ENCODE data around the gene TOB1.
A peak's percentile ranks its signal among the peaks of the same experiment; 100 is the strongest.
"Not testable (repeated sequence)": the region's sequence is repeated elsewhere in the genome, so short reads cannot be mapped to it uniquely, and the experiment has no call there.

TOB1 gene

GRCh38 chr17:50877838-50878237, 11.7 kb upstream of the TOB1 start:
- Histone ChIP-seq H3K9me3 (ENCODE audit: control insufficient read depth, low read length) (peaks cover 2% of the 10 kb centered on the region), H3K36me3 (ENCODE audit: control insufficient read depth, insufficient read depth, low read length, severe bottlenecking) (no peaks in the 10 kb centered on the region), H3K9ac (ENCODE audit: low read length) (no peak overlapping the region), H3K4me3 (ENCODE audit: low read length) (no peak overlapping the region), H3K4me1 (ENCODE audit: control insufficient read depth, insufficient read depth, low read length) (peaks cover 11% of the 10 kb centered on the region), H3K27me3 (replicated peaks; ENCODE audit: control insufficient read depth, insufficient read depth, low read length) (no peaks in the 10 kb centered on the region)
- DNase-seq (ENCODE audit: low read depth) = no peak

- H3K9me3 ChIP-seq (ENCODE audit: control insufficient read depth, low read length); H3K27me3 ChIP-seq (replicated peaks; ENCODE audit: control insufficient read depth, insufficient read depth, low read length); H3K9ac ChIP-seq (ENCODE audit: low read length); H3K36me3 ChIP-seq (ENCODE audit: control insufficient read depth, insufficient read depth, low read length, severe bottlenecking); H3K4me3 ChIP-seq (ENCODE audit: low read length); DNase-seq (ENCODE audit: low read depth): not testable (repeated sequence)
- peaks cover 13% of the 10 kb centered on the region for H3K4me1 ChIP-seq (ENCODE audit: control insufficient read depth, insufficient read depth, low read length)
Observed at GRCh38 chr17:50877042-50877441, 10.9 kb upstream of the TOB1 start.

- no peak for DNase-seq (ENCODE audit: low read depth)
Observed at GRCh38 chr17:50875074-50875473, 8.9 kb upstream of the TOB1 start.

GRCh38 chr17:50872710-50873424, 6.7 kb upstream of the TOB1 start:
- Histone ChIP-seq H3K9ac (ENCODE audit: low read length) (no peak overlapping the region), H3K4me3 (ENCODE audit: low read length) (no peak overlapping the region), H3K9me3 (ENCODE audit: control insufficient read depth, low read length) (no peaks in the 10 kb centered on the region), H3K36me3 (ENCODE audit: control insufficient read depth, insufficient read depth, low read length, severe bottlenecking) (no peaks in the 10 kb centered on the region), H3K27me3 (replicated peaks; ENCODE audit: control insufficient read depth, insufficient read depth, low read length) (no peaks in the 10 kb centered on the region), H3K4me1 (ENCODE audit: control insufficient read depth, insufficient read depth, low read length) (peaks cover 19% of the 10 kb centered on the region)
- DNase-seq (ENCODE audit: low read depth) = peak; percentile 39

More at GRCh38 chr17:50875074-50875473, 8.9 kb upstream of the TOB1 start:
- H3K36me3 ChIP-seq (ENCODE audit: control insufficient read depth, insufficient read depth, low read length, severe bottlenecking) = no peaks in the 10 kb centered on the region
- H3K9me3 ChIP-seq (ENCODE audit: control insufficient read depth, low read length) = peaks cover 1% of the 10 kb centered on the region
- H3K4me1 ChIP-seq (ENCODE audit: control insufficient read depth, insufficient read depth, low read length) = peaks cover 13% of the 10 kb centered on the region
- no peak overlapping the region for H3K9ac ChIP-seq (ENCODE audit: low read length)
- H3K27me3 ChIP-seq (replicated peaks; ENCODE audit: control insufficient read depth, insufficient read depth, low read length) = no peaks in the 10 kb centered on the region
- no peak overlapping the region for H3K4me3 ChIP-seq (ENCODE audit: low read length)

- DNase-seq (ENCODE audit: low read depth) = no peak
- Histone ChIP-seq H3K27me3 (replicated peaks; ENCODE audit: control insufficient read depth, insufficient read depth, low read length) (no peaks in the 10 kb centered on the region), H3K36me3 (ENCODE audit: control insufficient read depth, insufficient read depth, low read length, severe bottlenecking) (no peaks in the 10 kb centered on the region), H3K9ac (ENCODE audit: low read length) (no peak overlapping the region), H3K9me3 (ENCODE audit: control insufficient read depth, low read length) (no peaks in the 10 kb centered on the region), H3K4me3 (ENCODE audit: low read length) (no peak overlapping the region), H3K4me1 (ENCODE audit: control insufficient read depth, insufficient read depth, low read length) (peaks cover 19% of the 10 kb centered on the region)
Observed at GRCh38 chr17:50871898-50872297, 5.7 kb upstream of the TOB1 start.

GRCh38 chr17:50871364-50871763, 5.2 kb upstream of the TOB1 start:
- Histone ChIP-seq H3K36me3 (ENCODE audit: control insufficient read depth, insufficient read depth, low read length, severe bottlenecking) (no peaks in the 10 kb centered on the region), H3K4me1 (ENCODE audit: control insufficient read depth, insufficient read depth, low read length) (peaks cover 19% of the 10 kb centered on the region), H3K9me3 (ENCODE audit: control insufficient read depth, low read length) (no peaks in the 10 kb centered on the region), H3K9ac (ENCODE audit: low read length) (no peak overlapping the region), H3K4me3 (ENCODE audit: low read length) (no peak overlapping the region), H3K27me3 (replicated peaks; ENCODE audit: control insufficient read depth, insufficient read depth, low read length) (no peaks in the 10 kb centered on the region)
- no peak for DNase-seq (ENCODE audit: low read depth)

- H3K36me3 ChIP-seq (ENCODE audit: control insufficient read depth, insufficient read depth, low read length, severe bottlenecking) = peaks cover 4% of the 10 kb centered on the region
- peaks cover 26% of the 10 kb centered on the region for H3K4me1 ChIP-seq (ENCODE audit: control insufficient read depth, insufficient read depth, low read length)
- DNase-seq (ENCODE audit: low read depth) = no peak
- no peaks in the 10 kb centered on the region for H3K9me3 ChIP-seq (ENCODE audit: control insufficient read depth, low read length)
- peak overlapping the region; percentile 87 for H3K4me3 ChIP-seq (ENCODE audit: low read length)
- peak overlapping the region; percentile 98 for H3K9ac ChIP-seq (ENCODE audit: low read length)
- no peaks in the 10 kb centered on the region for H3K27me3 ChIP-seq (replicated peaks; ENCODE audit: control insufficient read depth, insufficient read depth, low read length)
Observed at GRCh38 chr17:50868602-50869001, 2.4 kb upstream of the TOB1 start.

GRCh38 chr17:50868140-50868438, 1.9 kb upstream of the TOB1 start:
- Histone ChIP-seq H3K27me3 (replicated peaks; ENCODE audit: control insufficient read depth, insufficient read depth, low read length) (no peaks in the 10 kb centered on the region), H3K4me3 (ENCODE audit: low read length) (peak overlapping the region; percentile 87), H3K9ac (ENCODE audit: low read length) (peak overlapping the region; percentile 98), H3K9me3 (ENCODE audit: control insufficient read depth, low read length) (no peaks in the 10 kb centered on the region), H3K36me3 (ENCODE audit: control insufficient read depth, insufficient read depth, low read length, severe bottlenecking) (peaks cover 9% of the 10 kb centered on the region), H3K4me1 (ENCODE audit: control insufficient read depth, insufficient read depth, low read length) (peaks cover 30% of the 10 kb centered on the region)
- DNase-seq (ENCODE audit: low read depth) = no peak

GRCh38 chr17:50867363-50868139, 1.4 kb upstream of the TOB1 start:
- peaks cover 14% of the 10 kb centered on the region for H3K36me3 ChIP-seq (ENCODE audit: control insufficient read depth, insufficient read depth, low read length, severe bottlenecking)

GRCh38 chr17:50866950-50867362, 802 bp upstream of the TOB1 start:
- no peaks in the 10 kb centered on the region for H3K9me3 ChIP-seq (ENCODE audit: control insufficient read depth, low read length)
- peak overlapping the region; percentile 87 for H3K4me3 ChIP-seq (ENCODE audit: low read length)
- H3K27me3 ChIP-seq (replicated peaks; ENCODE audit: control insufficient read depth, insufficient read depth, low read length) = no peaks in the 10 kb centered on the region
- peaks cover 34% of the 10 kb centered on the region for H3K4me1 ChIP-seq (ENCODE audit: control insufficient read depth, insufficient read depth, low read length)
- peaks cover 20% of the 10 kb centered on the region for H3K36me3 ChIP-seq (ENCODE audit: control insufficient read depth, insufficient read depth, low read length, severe bottlenecking)
- H3K9ac ChIP-seq (ENCODE audit: low read length) = peak overlapping the region; percentile 98
- DNase-seq (ENCODE audit: low read depth) = peak; percentile 78

More at GRCh38 chr17:50867363-50868139, 1.4 kb upstream of the TOB1 start:
- Histone ChIP-seq H3K9me3 (ENCODE audit: control insufficient read depth, low read length) (no peaks in the 10 kb centered on the region), H3K27me3 (replicated peaks; ENCODE audit: control insufficient read depth, insufficient read depth, low read length) (no peaks in the 10 kb centered on the region), H3K4me3 (ENCODE audit: low read length) (peak overlapping the region; percentile 87), H3K4me1 (ENCODE audit: control insufficient read depth, insufficient read depth, low read length) (peaks cover 30% of the 10 kb centered on the region), H3K9ac (ENCODE audit: low read length) (peak overlapping the region; percentile 98)
- peak; percentile 96 for DNase-seq (ENCODE audit: low read depth)

- Histone ChIP-seq H3K4me3 (ENCODE audit: low read length) (peak overlapping the region; percentile 92), H3K36me3 (ENCODE audit: control insufficient read depth, insufficient read depth, low read length, severe bottlenecking) (peaks cover 31% of the 10 kb centered on the region), H3K9ac (ENCODE audit: low read length) (peak overlapping the region; percentile 98), H3K4me1 (ENCODE audit: control insufficient read depth, insufficient read depth, low read length) (peaks cover 43% of the 10 kb centered on the region), H3K9me3 (ENCODE audit: control insufficient read depth, low read length) (no peaks in the 10 kb centered on the region), H3K27me3 (replicated peaks; ENCODE audit: control insufficient read depth, insufficient read depth, low read length) (no peaks in the 10 kb centered on the region)
- no peak for DNase-seq (ENCODE audit: low read depth)
Observed at GRCh38 chr17:50865868-50866260, 290 bp downstream of the TOB1 start.
